H1 (cell line): ENCODE measurements around the gene ACP6.

Experiments
- CREB1 ChIP-seq: IDR thresholded peaks from 2 replicates; pipeline ENCODE4 v1.6.1; 2012; ENCODE audit warnings: inconsistent platforms
- CTCF ChIP-seq, 3 experiments: IDR thresholded peaks; 1 replicate in 2 of 3; 2 replicates in 1 of 3; pipeline versions ENCODE4 v1.5.1 to v1.6.1; 2011; ENCODE audit warnings: low read length in 3 of 3, mild to moderate bottlenecking in 3 of 3, inconsistent platforms in 2 of 3, low read depth in 1 of 3, moderate library complexity in 1 of 3; ENCODE audit not compliant: insufficient read depth in 1 of 3; ENCODE audit errors: control extremely low read depth in 1 of 3
- EZH2 ChIP-seq: fragments of 200-600 bp; sonication (generic); IDR thresholded peaks from 2 replicates; pipeline ENCODE4 v1.7.1; 2012; ENCODE audit warnings: low read depth, mild to moderate bottlenecking, moderate library complexity, low read length, inconsistent platforms; ENCODE audit not compliant: severe bottlenecking
- GABPA ChIP-seq: IDR thresholded peaks from 2 replicates; pipeline ENCODE4 v1.6.1; 2011; ENCODE audit warnings: mild to moderate bottlenecking, low read length, moderate library complexity, borderline replicate concordance; ENCODE audit not compliant: insufficient read depth
- JUN ChIP-seq: IDR thresholded peaks from 2 replicates; pipeline ENCODE4 v1.6.1; 2011; ENCODE audit warnings: low read depth, mild to moderate bottlenecking, improper control_type of control experiment, low read length
- KDM1A ChIP-seq: fragments of 200-600, 300-600 bp; sonication (generic); IDR thresholded peaks from 2 replicates; pipeline ENCODE4 v1.7.1; 2016; ENCODE audit warnings: mild to moderate bottlenecking, low read length, borderline replicate concordance
- POLR2A ChIP-seq, 2 experiments: IDR thresholded peaks; 1 replicate in 1 of 2; 2 replicates in 1 of 2; pipeline ENCODE4 v1.6.1; 2011; ENCODE audit warnings: low read depth in 2 of 2, low read length in 2 of 2, mild to moderate bottlenecking in 2 of 2; ENCODE audit errors: control extremely low read depth in 1 of 2
- POLR2AphosphoS5 ChIP-seq: IDR thresholded peaks from 2 replicates; pipeline ENCODE4 v1.6.1; 2011; ENCODE audit warnings: low read depth, low read length
- RXRA ChIP-seq: IDR thresholded peaks from 2 replicates; pipeline ENCODE4 v1.6.1; 2011; ENCODE audit warnings: low read depth, mild to moderate bottlenecking, low read length, moderate library complexity; ENCODE audit not compliant: insufficient read depth

DNA sequence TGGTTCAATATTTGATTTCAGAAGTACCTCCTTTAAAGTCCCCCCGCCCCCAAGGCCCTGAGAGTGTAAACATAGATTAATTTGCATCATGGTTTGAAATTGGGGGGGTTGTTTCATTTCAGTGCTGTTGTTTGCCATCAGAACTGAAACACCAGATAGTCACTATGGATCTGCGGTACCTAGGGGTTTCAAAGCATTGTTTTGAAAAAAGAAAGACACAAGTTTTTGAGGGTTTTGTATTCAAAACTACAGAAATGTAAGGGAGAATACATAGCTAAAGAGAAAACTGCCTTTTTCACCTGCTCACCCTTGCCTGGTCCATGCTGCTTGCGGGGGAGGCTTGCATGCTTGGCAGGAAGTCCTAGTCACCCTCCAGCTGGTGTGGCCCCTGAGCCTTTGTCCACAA is 59.3 kb downstream of the ACP6 start:
- TF ChIP-seq CREB1 (no peak), JUN (no peak), EZH2 (no peak), POLR2A (IDR thresholded peaks at IDR 0.05; ENCODE audit: control extremely low read depth in 1 of 2, low read depth in 2 of 2, low read length in 2 of 2) (no peak), CTCF (IDR thresholded peaks at IDR 0.05; ENCODE audit: control extremely low read depth in 1 of 3, insufficient read depth in 1 of 3, low read depth in 1 of 3, low read length in 3 of 3) (no peak), GABPA (no peak), POLR2AphosphoS5 (no peak), KDM1A (no peak), RXRA (no peak)
